SU-DHL-6 (cell line): ENCODE data around the gene CDH13.

ENCODE experiments used
- H2AFZ ChIP-seq: fragments of 200-600 bp; sonication (generic); 2 replicates; pipeline ENCODE4 v1.6.1; 2014; ENCODE audit warnings: low read depth, mild to moderate bottlenecking, moderate library complexity, mixed read lengths, antibody characterized with exemption, low read length; ENCODE audit not compliant: severe bottlenecking
- H3F3A ChIP-seq: fragments of 200-600 bp; shearing (Covaris generic); 2 replicates; pipeline ENCODE4 v1.6.0; 2016; ENCODE audit warnings: antibody characterized with exemption, mild to moderate bottlenecking; ENCODE audit not compliant: insufficient read depth
- H3K27ac ChIP-seq: fragments of 200-600 bp; sonication (generic); 2 replicates; pipeline ENCODE4 v1.5.1; 2016; ENCODE audit warnings: low read depth, mild to moderate bottlenecking, low read length, moderate library complexity, mixed read lengths
- H3K27me3 ChIP-seq: fragments of 200-600 bp; sonication (generic), shearing (Covaris generic); 2 replicates; pipeline ENCODE4 v1.6.0; 2014; ENCODE audit warnings: mild to moderate bottlenecking, low read length
- H3K36me3 ChIP-seq: fragments of 200-600 bp; sonication (generic); 2 replicates; pipeline ENCODE4 v1.6.1; 2014; ENCODE audit warnings: mild to moderate bottlenecking, low read length, mixed read lengths
- H3K4me2 ChIP-seq: fragments of 300-600, 200-600 bp; shearing (Covaris generic), sonication (generic); 2 replicates; pipeline ENCODE4 v1.6.0; 2014; ENCODE audit warnings: low read length, low read depth, mild to moderate bottlenecking; ENCODE audit not compliant: poor library complexity, severe bottlenecking
- H3K4me3 ChIP-seq: fragments of 200-600 bp; sonication (generic); 2 replicates; pipeline ENCODE4 v1.5.1; 2014; ENCODE audit warnings: antibody characterized with exemption, low read length, mild to moderate bottlenecking, mixed read lengths; ENCODE audit not compliant: insufficient read depth, poor library complexity, severe bottlenecking
- H3K79me2 ChIP-seq: fragments of 200-600 bp; sonication (generic); 2 replicates; pipeline ENCODE4 v1.6.1; 2014; ENCODE audit warnings: mild to moderate bottlenecking, low read length, moderate library complexity; ENCODE audit not compliant: insufficient read depth
- H3K9ac ChIP-seq: fragments of 200-600 bp; sonication (generic); 2 replicates; pipeline ENCODE4 v1.7.0; 2014; ENCODE audit warnings: mild to moderate bottlenecking, low read length
- H3K9me2 ChIP-seq: fragments of 200-600 bp; sonication (generic); replicated peaks from 2 replicates; pipeline ENCODE4 v1.6.1; 2014; ENCODE audit warnings: low read length; ENCODE audit not compliant: insufficient read depth
- H3K9me3 ChIP-seq: fragments of 200-600 bp; sonication (generic); 2 replicates; pipeline ENCODE4 v1.6.1; 2014; ENCODE audit warnings: low read length, mixed read lengths; ENCODE audit not compliant: insufficient read depth
- H4K20me1 ChIP-seq: fragments of 200-600 bp; sonication (generic); 2 replicates; pipeline ENCODE4 v1.6.1; 2014; ENCODE audit warnings: low read depth, mild to moderate bottlenecking, antibody characterized with exemption, low read length, moderate library complexity, mixed read lengths
- CTCF ChIP-seq: fragments of 200-600 bp; sonication (generic); IDR thresholded peaks from one replicate; pipeline ENCODE4 v1.5.1; 2017; ENCODE audit warnings: antibody characterized with exemption, mild to moderate bottlenecking, low read length, moderate library complexity; ENCODE audit not compliant: insufficient read depth, poor library complexity, severe bottlenecking
- EZH2phosphoT487 ChIP-seq: fragments of 200-600 bp; sonication (generic), shearing (Covaris generic); conservative IDR thresholded peaks from 2 replicates; pipeline ENCODE4 v1.6.1; 2018; ENCODE audit warnings: mild to moderate bottlenecking, antibody characterized with exemption, low read length, moderate library complexity, mixed read lengths

CDH13 gene

GRCh38 chr16:83652943-83653342 is 1026.2 kb downstream of the CDH13 start:
- Histone ChIP-seq H3K36me3 (no peaks in the 10 kb centered on the region), H3F3A (no peaks in the 10 kb centered on the region), H3K27me3 (no peaks in the 10 kb centered on the region), H3K4me2 (no peak overlapping the region), H4K20me1 (no peaks in the 10 kb centered on the region), H3K79me2 (no peaks in the 10 kb centered on the region), H3K4me3 (no peak overlapping the region), H3K9me3 (no peaks in the 10 kb centered on the region), H3K9me2 (no peaks in the 10 kb centered on the region), H2AFZ (no peak overlapping the region), H3K27ac (no peak overlapping the region), H3K9ac (no peak overlapping the region)
- TF ChIP-seq EZH2phosphoT487, result no peak
- no peak for TF ChIP-seq CTCF

GRCh38 chr16:83653785-83654184 is 1027.0 kb downstream of the CDH13 start:
- no peaks in the 10 kb centered on the region for H3K79me2 ChIP-seq
- H3K9me3 ChIP-seq, result no peaks in the 10 kb centered on the region
- H3K27ac ChIP-seq, result no peak overlapping the region
- no peaks in the 10 kb centered on the region for H3K27me3 ChIP-seq
- H4K20me1 ChIP-seq, result no peaks in the 10 kb centered on the region
- no peak for TF ChIP-seq CTCF
- TF ChIP-seq EZH2phosphoT487, result no peak
- no peak overlapping the region for H2AFZ ChIP-seq
- H3K4me3 ChIP-seq, result no peak overlapping the region
- no peak overlapping the region for H3K4me2 ChIP-seq
- no peaks in the 10 kb centered on the region for H3K36me3 ChIP-seq
- H3K9me2 ChIP-seq, result no peaks in the 10 kb centered on the region
- H3K9ac ChIP-seq, result no peak overlapping the region
- H3F3A ChIP-seq, result no peaks in the 10 kb centered on the region

- no peak overlapping the region for H3K27ac ChIP-seq
- no peaks in the 10 kb centered on the region for H4K20me1 ChIP-seq
- no peaks in the 10 kb centered on the region for H3K9me2 ChIP-seq
- H3K4me2 ChIP-seq, result no peak overlapping the region
- no peaks in the 10 kb centered on the region; the same call in 1 of the 2 replicates for H3K27me3 ChIP-seq
- no peaks in the 10 kb centered on the region for H3K9me3 ChIP-seq
- H3K9ac ChIP-seq, result no peak overlapping the region
- no peaks in the 10 kb centered on the region for H3K36me3 ChIP-seq
- no peak overlapping the region for H3K4me3 ChIP-seq
- no peak for TF ChIP-seq EZH2phosphoT487
- no peak for TF ChIP-seq CTCF
- no peaks in the 10 kb centered on the region for H3K79me2 ChIP-seq
- no peak overlapping the region for H2AFZ ChIP-seq
- H3F3A ChIP-seq, result no peaks in the 10 kb centered on the region
Measured at GRCh38 chr16:83660282-83660681, 1033.5 kb downstream of the CDH13 start.
